ENCODE data around the gene TAS1R3. TPM values are rescaled to one million over a fixed set of nuclear protein-coding genes. Genes with fewer than 3 reads are reported as not detected.

The TAS1R3 gene
- total RNA-seq, 1 donor from 2014 or later = 0.65 TPM

- no peak overlapping the region for H3K27ac ChIP-seq
- intact Hi-C loops (cut with DNase I) = no loop called here
- peaks cover 16% of the 10 kb centered on the region for H3K4me1 ChIP-seq
- no peaks in the 10 kb centered on the region for H3K9me3 ChIP-seq
- peaks cover 46% of the 10 kb centered on the region for H3K36me3 ChIP-seq
- no peak for ATAC-seq
- no peaks in the 10 kb centered on the region for H3K27me3 ChIP-seq (ENCODE audit: low read depth)
- DNase-seq = no peak
- TF ChIP-seq, protein P1, sequence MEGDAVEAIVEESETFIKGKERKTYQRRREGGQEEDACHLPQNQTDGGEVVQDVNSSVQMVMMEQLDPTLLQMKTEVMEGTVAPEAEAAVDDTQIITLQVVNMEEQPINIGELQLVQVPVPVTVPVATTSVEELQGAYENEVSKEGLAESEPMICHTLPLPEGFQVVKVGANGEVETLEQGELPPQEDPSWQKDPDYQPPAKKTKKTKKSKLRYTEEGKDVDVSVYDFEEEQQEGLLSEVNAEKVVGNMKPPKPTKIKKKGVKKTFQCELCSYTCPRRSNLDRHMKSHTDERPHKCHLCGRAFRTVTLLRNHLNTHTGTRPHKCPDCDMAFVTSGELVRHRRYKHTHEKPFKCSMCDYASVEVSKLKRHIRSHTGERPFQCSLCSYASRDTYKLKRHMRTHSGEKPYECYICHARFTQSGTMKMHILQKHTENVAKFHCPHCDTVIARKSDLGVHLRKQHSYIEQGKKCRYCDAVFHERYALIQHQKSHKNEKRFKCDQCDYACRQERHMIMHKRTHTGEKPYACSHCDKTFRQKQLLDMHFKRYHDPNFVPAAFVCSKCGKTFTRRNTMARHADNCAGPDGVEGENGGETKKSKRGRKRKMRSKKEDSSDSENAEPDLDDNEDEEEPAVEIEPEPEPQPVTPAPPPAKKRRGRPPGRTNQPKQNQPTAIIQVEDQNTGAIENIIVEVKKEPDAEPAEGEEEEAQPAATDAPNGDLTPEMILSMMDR (IDR thresholded peaks at IDR 0.05) = no peak
- no peak overlapping the region for H3K4me3 ChIP-seq
These were observed 9.9 kb downstream of the TAS1R3 start for GRCh38 chr1:1340791-1341548.

GRCh38 chr1:1341549-1342021 lies 10.5 kb downstream of the TAS1R3 start:
- TF ChIP-seq, protein P1 (IDR thresholded peaks at IDR 0.05) = no peak
- Histone ChIP-seq H3K27ac (no peak overlapping the region), H3K4me1 (peaks cover 23% of the 10 kb centered on the region), H3K36me3 (peaks cover 39% of the 10 kb centered on the region), H3K9me3 (no peaks in the 10 kb centered on the region), H3K27me3 (ENCODE audit: low read depth) (no peaks in the 10 kb centered on the region), H3K4me3 (no peak overlapping the region)
- intact Hi-C loops (cut with DNase I) = no loop called here
- DNase-seq (no peak), ATAC-seq (no peak)

DNA sequence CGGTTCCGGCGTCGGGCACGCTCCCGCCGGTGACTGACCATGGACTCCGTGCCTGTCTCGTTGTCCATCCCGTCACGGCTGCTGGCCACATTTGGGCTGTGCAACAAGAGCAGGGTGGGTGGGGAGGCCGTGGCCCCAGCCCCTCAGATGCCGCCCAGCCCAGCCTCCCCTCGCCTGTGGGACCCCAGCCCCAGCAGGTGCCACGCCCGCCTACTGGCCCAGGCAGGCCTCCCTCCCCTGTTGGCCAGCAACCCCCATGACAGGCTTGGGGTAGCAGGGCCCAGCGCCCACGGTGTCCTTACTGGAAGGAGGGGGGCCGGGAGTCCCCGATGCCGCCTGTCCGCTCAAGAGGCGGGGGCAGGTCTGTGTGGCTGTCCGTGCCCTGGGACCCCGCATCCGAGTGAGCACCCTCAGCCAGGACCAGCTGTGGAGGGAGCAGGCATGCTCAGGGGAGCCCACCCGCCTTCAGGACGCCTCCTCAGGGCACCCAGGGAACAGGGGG lies 11.0 kb downstream of the TAS1R3 start:
- intact Hi-C loops (cut with DNase I) = no loop called here
- TF ChIP-seq, protein P1 (IDR thresholded peaks at IDR 0.05) = no peak
- no peaks in the 10 kb centered on the region for H3K9me3 ChIP-seq
- H3K4me1 ChIP-seq = peaks cover 28% of the 10 kb centered on the region
- no peaks in the 10 kb centered on the region for H3K27me3 ChIP-seq (ENCODE audit: low read depth)
- DNase-seq (no peak), ATAC-seq (no peak)
- peaks cover 37% of the 10 kb centered on the region for H3K36me3 ChIP-seq
- no peak overlapping the region for H3K4me3 ChIP-seq
- no peak overlapping the region for H3K27ac ChIP-seq

- intact Hi-C loops (cut with DNase I) = no loop called here
- H3K4me3 ChIP-seq = no peak overlapping the region
- TF ChIP-seq, protein P1 (IDR thresholded peaks at IDR 0.05) = no peak
- no peaks in the 10 kb centered on the region for H3K27me3 ChIP-seq (ENCODE audit: low read depth)
- H3K9me3 ChIP-seq = no peaks in the 10 kb centered on the region
- H3K27ac ChIP-seq = no peak overlapping the region
- no peak for ATAC-seq
- peaks cover 34% of the 10 kb centered on the region for H3K36me3 ChIP-seq
- DNase-seq = no peak
- H3K4me1 ChIP-seq = peaks cover 33% of the 10 kb centered on the region
These were observed 11.6 kb downstream of the TAS1R3 start for GRCh38 chr1:1342584-1343115.

GRCh38 chr1:1343811-1344421 lies 12.8 kb downstream of the TAS1R3 start:
- TF ChIP-seq, protein P1 (IDR thresholded peaks at IDR 0.05) = no peak
- no peak overlapping the region for H3K4me3 ChIP-seq
- DNase-seq = no peak
- intact Hi-C loops (cut with DNase I) = no loop called here
- H3K27ac ChIP-seq = peak overlapping the region; percentile 46
- H3K36me3 ChIP-seq = peaks cover 22% of the 10 kb centered on the region
- H3K4me1 ChIP-seq = peaks cover 41% of the 10 kb centered on the region
- no peaks in the 10 kb centered on the region for H3K9me3 ChIP-seq
- ATAC-seq = no peak
- H3K27me3 ChIP-seq (ENCODE audit: low read depth) = no peaks in the 10 kb centered on the region
